ENCODE measurements around the gene BRIP1. TPM values are rescaled to one million over a fixed set of nuclear protein-coding genes. Genes with fewer than 3 reads are reported as not detected.

The BRIP1 gene
- total and polyA plus RNA-seq, 9 of the 15 experiments (the other 6 are each of a cell fraction or from before 2014, with no cell fraction given), result 2.4 to 17.5 (median 11.2) TPM

GRCh38 chr17:61754124-61754523 lies 109.2 kb downstream of the BRIP1 start:
- no TSS peak for BruUV-seq (replicated peaks)
- Histone ChIP-seq H3K9ac (ENCODE audit: insufficient read depth in 1 of 2, low read depth in 2 of 2, low read length in 2 of 2) (no peak overlapping the region), H3K79me2 (ENCODE audit: control insufficient read depth, insufficient read depth, low read length) (no peaks in the 10 kb centered on the region), H3K4me3 (no peak overlapping the region), H3K4me1 (replicated peaks in 1 of 2; ENCODE audit: control insufficient read depth in 2 of 2, insufficient read depth in 2 of 2, low read length in 2 of 2) (no peaks in the 10 kb centered on the region), H2AFZ (ENCODE audit: low read depth, low read length) (no peak overlapping the region), H3K36me3 (ENCODE audit: control insufficient read depth, insufficient read depth, low read length) (peaks cover 3% of the 10 kb centered on the region; the same call in 1 of the 3 replicates), H4K20me1 (replicated peaks; ENCODE audit: control insufficient read depth, insufficient read depth, low read length) (no peaks in the 10 kb centered on the region), H3K4me2 (ENCODE audit: insufficient read depth, low read length) (no peak overlapping the region), H3K27ac (ENCODE audit: extremely low read depth, low read depth, low read length) (no peak overlapping the region), H3K9me1 (ENCODE audit: control insufficient read depth, insufficient read depth, low read length) (no peaks in the 10 kb centered on the region), H3K27me3 (ENCODE audit: control insufficient read depth in 2 of 2, insufficient read depth in 2 of 2, low read length in 2 of 2) (no peaks in the 10 kb centered on the region), H3K9me3 (replicated peaks; ENCODE audit: control insufficient read depth, insufficient read depth, low read depth, low read length) (no peaks in the 10 kb centered on the region)
- ChIA-PET POLR2A (interaction anchor here (2.7 kb wide), 1 partner anchor 10 kb away, joined by 12 read pairs; no protein-coding TSS in a partner anchor), CTCF (ENCODE audit: low intra/inter-chr PET ratio) (no interaction called here)
- TF ChIP-seq, protein P1, sequence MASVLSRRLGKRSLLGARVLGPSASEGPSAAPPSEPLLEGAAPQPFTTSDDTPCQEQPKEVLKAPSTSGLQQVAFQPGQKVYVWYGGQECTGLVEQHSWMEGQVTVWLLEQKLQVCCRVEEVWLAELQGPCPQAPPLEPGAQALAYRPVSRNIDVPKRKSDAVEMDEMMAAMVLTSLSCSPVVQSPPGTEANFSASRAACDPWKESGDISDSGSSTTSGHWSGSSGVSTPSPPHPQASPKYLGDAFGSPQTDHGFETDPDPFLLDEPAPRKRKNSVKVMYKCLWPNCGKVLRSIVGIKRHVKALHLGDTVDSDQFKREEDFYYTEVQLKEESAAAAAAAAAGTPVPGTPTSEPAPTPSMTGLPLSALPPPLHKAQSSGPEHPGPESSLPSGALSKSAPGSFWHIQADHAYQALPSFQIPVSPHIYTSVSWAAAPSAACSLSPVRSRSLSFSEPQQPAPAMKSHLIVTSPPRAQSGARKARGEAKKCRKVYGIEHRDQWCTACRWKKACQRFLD (CRISPR knock-in tag; IDR thresholded peaks at IDR 0.05), result no peak
- TF ChIP-seq ZNF644 (tag; IDR thresholded peaks at IDR 0.05; ENCODE audit: low read depth) (no peak), BCLAF1 (IDR thresholded peaks at IDR 0.05; ENCODE audit: borderline replicate concordance in 1 of 2, control insufficient read depth in 1 of 2, low read depth in 2 of 2, low read length in 1 of 2) (peak in 1 of 2 experiments; percentile 77; a peak in 1 of 4 replicates), ZNF507 (tag; conservative IDR thresholded peaks at IDR 0.05) (no peak), ZNF445 (CRISPR knock-in tag; IDR thresholded peaks at IDR 0.05; ENCODE audit: low read depth) (no peak), SAFB2 (IDR thresholded peaks at IDR 0.05; ENCODE audit: borderline replicate concordance, low read depth, low read length, severe bottlenecking) (no peak), WHSC1 (IDR thresholded peaks at IDR 0.05; ENCODE audit: low read length) (no peak), FUS (optimal IDR thresholded peaks at IDR 0.05; ENCODE audit: low read depth, low read length) (no peak)
- TF ChIP-seq, protein P2, sequence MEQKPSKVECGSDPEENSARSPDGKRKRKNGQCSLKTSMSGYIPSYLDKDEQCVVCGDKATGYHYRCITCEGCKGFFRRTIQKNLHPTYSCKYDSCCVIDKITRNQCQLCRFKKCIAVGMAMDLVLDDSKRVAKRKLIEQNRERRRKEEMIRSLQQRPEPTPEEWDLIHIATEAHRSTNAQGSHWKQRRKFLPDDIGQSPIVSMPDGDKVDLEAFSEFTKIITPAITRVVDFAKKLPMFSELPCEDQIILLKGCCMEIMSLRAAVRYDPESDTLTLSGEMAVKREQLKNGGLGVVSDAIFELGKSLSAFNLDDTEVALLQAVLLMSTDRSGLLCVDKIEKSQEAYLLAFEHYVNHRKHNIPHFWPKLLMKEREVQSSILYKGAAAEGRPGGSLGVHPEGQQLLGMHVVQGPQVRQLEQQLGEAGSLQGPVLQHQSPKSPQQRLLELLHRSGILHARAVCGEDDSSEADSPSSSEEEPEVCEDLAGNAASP (IDR thresholded peaks at IDR 0.05), result no peak
- TF ChIP-seq, protein P3, sequence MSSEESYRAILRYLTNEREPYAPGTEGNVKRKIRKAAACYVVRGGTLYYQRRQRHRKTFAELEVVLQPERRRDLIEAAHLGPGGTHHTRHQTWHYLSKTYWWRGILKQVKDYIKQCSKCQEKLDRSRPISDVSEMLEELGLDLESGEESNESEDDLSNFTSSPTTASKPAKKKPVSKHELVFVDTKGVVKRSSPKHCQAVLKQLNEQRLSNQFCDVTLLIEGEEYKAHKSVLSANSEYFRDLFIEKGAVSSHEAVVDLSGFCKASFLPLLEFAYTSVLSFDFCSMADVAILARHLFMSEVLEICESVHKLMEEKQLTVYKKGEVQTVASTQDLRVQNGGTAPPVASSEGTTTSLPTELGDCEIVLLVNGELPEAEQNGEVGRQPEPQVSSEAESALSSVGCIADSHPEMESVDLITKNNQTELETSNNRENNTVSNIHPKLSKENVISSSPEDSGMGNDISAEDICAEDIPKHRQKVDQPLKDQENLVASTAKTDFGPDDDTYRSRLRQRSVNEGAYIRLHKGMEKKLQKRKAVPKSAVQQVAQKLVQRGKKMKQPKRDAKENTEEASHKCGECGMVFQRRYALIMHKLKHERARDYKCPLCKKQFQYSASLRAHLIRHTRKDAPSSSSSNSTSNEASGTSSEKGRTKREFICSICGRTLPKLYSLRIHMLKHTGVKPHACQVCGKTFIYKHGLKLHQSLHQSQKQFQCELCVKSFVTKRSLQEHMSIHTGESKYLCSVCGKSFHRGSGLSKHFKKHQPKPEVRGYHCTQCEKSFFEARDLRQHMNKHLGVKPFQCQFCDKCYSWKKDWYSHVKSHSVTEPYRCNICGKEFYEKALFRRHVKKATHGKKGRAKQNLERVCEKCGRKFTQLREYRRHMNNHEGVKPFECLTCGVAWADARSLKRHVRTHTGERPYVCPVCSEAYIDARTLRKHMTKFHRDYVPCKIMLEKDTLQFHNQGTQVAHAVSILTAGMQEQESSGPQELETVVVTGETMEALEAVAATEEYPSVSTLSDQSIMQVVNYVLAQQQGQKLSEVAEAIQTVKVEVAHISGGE (CRISPR knock-in tag; IDR thresholded peaks at IDR 0.05), result peak in 1 of 3 experiments; percentile 65; a peak in 1 of 6 replicates
- intact Hi-C loops (cut with micrococcal nuclease) (no loop called here), in situ Hi-C loops (cut with MboI) (no loop called here)
- WGBS (ENCODE audit: insufficient coverage, low coverage, missing lambda C conversion rate), result 79% methylated on average over 1 of the region's 1 CpG
- DNase-seq (ENCODE audit: extremely low read depth in 1 of 4, low spot score in 3 of 4), result no peak
- no peak for ATAC-seq
- no peak for FAIRE-seq
